HL-60/S4 treated with retinoic acid at 250 ng/mL for 4 days and 3 days (cell line): ENCODE data around the gene SP140L.
"Not testable (repeated sequence)": the region's sequence is repeated elsewhere in the genome, so short reads cannot be mapped to it uniquely, and the experiment has no call there.

Experiments used
- in situ Hi-C: fragments of 300-500 bp; cut with MboI; formaldehyde crosslinking; loops from 2 replicates; pipeline ENCODE4 v1.7.0; 2022; ENCODE audit warnings: low sequenced_read_pairs

The SP140L gene

DNA sequence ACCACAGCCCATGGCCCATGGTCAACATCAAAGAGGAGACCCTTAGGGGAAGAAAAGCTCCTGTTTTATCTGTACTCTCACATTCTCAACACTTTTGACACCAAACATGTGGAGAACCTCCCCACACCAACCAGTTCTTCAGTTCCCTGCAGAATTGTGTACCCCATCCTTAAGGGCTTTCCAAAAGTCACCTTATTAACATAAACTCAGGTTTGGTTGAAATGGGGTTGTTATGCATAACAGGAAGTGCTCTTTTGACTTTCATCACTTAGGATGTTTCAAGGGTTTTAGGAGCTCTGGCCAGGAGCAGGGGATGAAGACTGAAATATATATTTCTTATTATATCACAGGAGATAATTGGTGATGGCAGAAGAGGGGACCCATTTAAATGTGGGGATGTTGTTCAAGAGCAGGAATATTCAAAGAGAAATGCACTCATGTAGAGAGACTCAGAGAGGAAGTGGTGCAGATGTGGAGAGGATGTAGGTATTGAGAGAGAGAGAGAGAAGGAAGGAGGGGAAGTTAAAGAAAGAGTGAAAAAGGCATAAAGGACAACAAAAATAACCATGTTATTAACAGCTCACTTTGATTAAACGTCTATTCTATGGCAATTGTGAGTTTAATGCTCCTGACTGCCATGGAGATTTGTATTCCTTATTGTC lies 35.2 kb downstream of the SP140L start:
- in situ Hi-C loops, result no loop called here

DNA sequence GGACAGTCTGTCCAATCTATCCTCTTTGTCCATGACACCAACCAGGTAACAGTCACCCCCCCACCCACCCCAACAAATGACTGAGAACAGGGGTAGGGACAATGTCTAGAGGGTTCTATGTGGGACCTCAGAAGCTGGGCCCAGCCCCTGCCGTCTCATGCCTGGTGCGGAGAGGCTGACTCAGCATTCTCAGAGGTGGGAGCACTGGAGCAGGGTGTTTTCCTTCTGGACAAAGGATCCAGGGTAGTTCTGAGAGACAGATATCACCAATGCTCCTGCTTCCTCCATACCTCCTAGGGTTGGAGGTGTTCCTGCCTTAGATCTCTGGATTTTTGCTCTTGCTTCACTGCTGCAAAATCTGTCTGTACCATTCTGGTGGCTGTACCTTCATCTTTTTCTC lies 55.1 kb downstream of the SP140L start:
- in situ Hi-C loops, result no loop called here

DNA sequence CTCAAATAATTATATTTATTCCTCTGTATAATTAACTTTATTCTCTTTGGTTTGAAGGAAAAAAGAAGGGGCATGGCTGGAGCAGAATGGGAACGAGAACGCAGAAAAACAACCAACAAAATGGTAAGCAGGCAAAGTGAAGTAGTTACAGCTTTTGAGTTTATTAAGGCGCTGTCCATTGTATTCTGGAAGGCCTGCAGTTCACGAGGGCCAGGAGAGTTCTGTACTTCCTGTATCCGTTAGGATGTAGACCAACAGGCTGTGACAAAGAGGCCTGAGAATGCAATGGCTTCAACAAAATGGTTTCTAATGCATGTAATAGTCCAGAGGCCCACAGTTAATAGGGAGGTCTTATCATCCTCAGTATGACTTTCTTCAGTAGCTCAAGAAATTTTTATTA lies 56.5 kb downstream of the SP140L start:
- in situ Hi-C loops, result no loop called here

DNA sequence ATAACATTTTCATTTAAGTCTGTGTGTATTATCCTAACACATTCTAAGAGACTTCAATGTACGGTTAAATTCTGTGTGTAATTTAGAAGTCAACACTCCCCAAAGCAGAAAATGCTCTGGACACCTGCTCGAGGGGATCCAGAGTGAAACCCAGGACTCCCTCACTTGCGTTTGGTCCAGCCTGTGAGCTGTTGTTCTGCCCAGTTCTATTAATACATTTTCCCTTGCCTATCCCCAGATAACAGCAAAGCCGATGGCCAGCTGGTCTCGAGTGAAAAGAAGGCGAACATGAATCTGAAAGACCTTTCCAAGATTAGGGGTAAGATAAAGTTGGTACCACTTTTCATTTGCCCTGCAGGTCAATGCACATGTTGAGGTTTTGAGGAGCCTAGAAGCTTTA lies 58.0 kb downstream of the SP140L start:
- in situ Hi-C loops, result no loop called here

DNA sequence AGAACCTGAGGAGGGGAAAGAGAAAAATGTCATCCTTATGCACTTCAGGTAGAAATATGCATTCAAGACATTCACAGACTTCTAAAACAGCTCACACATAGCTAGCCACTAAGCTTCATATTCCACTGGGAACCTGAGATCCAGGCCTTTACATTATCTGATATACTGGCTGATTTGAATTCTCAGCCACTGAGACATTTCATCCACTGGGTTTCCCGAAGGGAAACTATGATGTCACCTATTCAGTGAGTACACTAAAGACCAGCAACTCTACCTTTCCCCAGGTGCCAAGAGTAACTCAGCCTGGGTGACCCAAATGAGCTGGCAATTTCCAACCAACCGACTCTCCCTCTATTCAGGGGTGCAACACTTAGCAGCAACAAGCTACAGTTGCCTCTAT lies 67.3 kb downstream of the SP140L start:
- in situ Hi-C loops, result no loop called here

DNA sequence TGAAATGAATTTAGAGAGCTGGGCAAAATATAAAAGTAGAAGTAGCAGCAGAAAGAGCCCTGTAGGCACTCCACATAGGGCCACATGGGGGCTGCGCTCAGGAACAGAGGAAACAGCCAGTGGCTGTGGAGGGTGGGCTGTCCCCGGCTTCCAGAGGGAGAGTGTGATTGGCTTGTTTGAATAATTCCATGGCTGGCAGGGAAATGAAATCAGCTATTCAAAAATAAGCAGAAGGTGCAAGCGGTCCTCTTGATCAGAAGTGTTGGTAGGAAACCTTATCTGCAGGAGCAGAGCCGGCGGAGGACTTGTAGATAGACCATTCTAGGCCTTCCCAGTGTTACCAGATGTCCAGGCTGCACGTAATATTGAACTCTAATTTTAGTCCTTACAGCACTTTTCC lies 71.7 kb downstream of the SP140L start:
- in situ Hi-C loops, result not testable (repeated sequence)

DNA sequence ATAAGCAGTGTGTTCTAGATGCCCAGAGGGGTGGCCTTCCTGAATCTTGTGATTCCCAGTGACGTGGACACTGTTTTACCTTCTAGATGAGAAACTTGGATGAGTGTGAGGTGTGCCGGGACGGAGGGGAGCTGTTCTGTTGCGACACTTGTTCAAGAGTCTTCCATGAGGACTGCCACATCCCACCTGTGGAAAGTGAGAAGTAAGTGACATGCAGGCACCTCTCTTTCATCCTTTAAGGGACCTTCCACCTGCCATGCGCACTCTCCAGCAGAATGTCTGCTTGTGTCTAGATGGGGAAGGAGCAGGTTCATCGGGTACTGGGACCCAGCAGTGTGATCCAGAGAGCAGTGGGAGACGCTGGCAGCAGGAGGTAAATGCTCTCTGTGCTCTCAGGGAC lies 73.0 kb downstream of the SP140L start:
- in situ Hi-C loops, result no loop called here

DNA sequence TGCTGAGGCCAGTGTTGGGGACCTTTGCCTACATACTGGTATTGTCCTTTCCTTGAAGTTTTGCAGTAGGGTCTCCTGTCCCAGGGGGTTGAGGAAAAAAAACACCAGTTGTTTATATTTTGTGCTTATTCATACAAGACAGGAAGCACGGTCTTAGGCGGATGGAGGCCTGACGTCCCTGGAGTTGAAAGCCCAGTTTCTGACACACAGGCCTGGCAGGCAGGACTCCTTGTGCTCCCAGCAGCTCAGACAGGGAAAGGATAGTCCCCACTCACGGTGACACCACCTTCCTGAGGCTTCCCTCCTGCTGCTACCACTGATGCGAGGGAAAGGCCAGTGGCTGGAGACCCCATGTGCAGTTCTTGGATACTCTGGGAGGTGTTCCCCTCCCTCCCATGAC lies 73.5 kb downstream of the SP140L start:
- in situ Hi-C loops, result no loop called here

DNA sequence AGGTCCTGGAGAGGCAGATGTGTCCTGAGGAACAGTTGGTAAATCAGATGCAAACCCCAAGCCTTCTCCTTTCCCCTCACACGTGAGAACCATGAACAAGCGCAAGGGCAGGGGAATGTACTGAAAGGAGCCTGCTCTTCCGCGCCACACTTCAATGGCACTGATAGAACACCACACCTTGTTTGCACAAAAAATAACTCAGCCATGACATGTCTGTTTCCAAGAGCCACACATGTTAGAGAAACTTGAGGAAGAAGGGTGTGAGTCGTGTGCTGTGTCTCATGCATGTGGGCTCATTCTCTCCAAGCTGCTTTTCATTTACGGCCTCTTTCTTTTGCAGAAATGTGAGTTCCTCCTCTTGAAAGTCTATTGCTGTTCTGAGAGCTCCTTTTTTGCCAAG lies 74.0 kb downstream of the SP140L start:
- in situ Hi-C loops, result not testable (repeated sequence)

DNA sequence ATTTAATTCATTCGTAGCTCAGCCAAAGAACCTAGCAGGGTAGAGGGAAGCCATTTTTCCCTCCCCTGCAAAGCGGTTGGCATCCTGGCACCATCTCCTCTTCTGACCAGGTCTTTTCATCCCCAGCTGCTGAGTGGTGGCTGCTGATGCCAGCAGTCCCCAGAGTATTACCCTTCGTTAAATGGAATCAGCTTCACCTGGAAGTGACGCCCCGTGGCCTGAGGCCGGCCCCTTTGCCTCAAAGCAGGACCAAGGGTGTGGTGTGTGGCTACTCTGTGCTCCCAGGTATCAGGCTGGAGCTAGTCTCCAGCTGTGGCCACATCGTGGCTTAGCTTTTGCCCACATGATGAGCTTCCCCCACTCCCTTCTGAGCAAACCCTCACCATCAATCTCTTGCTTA lies 76.8 kb downstream of the SP140L start:
- in situ Hi-C loops, result no loop called here

DNA sequence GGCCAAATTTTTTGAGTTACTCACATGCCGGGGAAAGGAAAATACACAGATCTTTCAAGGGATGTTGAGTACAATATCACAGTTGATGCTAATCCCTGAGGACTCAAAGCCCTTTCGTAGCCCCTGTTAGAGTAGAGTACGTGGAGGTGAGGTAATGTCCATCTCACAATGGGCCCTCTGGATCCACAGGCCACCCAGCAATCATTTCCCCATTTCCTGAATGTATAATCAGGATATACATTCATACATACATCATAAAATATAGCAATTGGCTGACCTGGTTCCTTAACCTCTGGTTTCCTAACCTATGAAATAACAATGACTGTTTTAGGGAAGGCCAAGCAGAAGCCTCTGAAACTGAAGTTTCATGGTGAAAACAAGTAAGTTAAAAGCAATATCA lies 78.8 kb downstream of the SP140L start:
- in situ Hi-C loops, result no loop called here

DNA sequence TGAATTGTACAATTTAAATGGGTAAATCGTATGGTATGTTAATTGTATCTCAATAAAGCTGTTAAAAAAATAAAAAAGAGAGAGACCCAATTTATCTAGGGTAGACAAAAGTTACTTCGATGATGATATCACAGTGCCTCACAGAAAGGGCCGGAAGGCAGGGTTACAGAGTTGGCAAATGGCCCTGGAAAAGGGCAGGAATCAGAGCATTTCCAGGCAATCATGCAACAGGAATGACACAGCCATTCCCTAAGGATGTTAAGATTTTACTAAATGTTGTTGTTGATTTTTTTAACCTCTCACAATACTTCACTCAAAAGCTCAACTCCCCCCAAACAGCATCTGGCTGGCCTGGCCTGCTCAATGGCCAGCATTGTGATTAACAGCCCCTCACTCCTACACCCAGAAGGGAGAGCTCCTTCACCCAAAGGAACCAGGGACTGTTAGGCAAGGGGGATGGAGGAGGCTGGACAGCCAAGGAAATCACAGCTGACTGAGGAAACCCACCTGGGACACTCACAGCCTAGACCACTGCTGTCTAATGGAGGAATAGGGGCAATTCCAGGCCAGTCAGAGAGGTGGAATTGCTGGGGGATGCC lies 81.3 kb downstream of the SP140L start:
- in situ Hi-C loops, result no loop called here

DNA sequence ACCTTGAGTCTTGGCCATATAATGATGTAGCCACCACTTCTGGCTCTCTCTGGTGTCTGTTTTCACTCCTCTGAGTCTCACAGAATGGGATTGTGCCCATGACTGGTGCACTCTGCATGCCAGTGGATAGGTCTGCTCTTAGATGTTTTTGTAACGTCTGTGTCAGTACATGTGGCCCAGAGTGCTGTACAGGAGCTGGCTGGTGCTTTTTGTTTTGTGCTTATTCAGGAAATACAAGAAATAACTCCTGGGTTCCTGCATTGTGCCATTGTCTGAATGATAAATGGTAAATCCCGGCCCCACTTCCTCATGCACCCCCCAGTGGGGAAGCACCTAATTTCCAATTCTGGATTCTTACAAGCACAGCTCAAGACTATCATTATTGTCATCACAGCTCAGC lies 82.3 kb downstream of the SP140L start:
- in situ Hi-C loops, result not testable (repeated sequence)

DNA sequence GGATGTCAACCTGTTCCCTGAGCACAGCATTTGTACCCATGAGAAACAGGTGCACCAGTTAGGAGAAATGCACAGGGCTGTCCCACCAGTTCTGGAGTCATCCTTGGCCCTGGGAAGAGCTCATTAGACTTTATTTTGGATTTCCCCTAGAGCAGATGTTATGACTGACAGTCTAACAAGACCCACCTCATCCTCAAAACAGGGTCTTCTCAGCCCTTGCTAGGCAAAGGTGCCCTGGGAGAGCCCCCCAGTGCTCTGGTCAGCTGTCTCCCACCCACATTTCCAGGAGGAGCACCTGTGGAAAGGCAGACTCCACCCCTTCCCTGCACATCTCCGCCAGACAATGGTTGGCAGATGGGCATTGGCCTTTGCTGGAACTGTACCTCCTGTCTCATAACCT lies 83.3 kb downstream of the SP140L start:
- in situ Hi-C loops, result no loop called here

DNA sequence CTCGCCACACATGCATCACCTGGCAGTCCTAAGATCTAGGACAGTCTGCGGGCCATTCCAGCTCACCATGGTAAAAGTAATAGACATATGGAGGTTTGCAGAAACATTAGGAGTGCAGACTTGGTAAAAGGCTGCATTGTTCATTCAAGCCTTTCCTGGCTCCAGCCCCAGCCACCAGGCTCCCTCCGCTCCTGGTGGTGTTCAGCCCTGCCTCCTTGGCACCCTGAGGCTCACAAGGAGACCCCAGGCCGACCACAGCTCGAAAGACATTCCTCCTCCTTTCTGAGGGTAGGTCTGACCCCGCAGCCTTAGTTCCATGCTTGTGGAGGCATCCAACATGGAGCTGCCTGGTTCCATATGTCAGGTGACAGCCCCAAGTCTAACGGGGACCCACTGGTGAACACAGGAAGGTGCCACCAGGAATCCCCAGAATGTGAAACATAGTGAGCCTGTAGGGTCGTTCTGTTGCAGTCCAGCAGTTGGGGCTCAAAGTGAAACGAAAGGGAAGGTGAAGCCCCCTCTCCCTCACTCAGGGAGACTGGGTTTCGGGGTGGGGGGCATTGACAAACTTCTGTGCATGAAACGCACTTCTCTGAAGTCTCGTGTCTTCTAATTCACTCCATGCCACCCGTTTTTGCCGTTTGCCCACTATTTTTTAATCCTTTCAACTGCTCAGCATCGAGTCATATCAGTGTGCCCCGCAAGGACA lies 84.0 kb downstream of the SP140L start:
- in situ Hi-C loops, result no loop called here

DNA sequence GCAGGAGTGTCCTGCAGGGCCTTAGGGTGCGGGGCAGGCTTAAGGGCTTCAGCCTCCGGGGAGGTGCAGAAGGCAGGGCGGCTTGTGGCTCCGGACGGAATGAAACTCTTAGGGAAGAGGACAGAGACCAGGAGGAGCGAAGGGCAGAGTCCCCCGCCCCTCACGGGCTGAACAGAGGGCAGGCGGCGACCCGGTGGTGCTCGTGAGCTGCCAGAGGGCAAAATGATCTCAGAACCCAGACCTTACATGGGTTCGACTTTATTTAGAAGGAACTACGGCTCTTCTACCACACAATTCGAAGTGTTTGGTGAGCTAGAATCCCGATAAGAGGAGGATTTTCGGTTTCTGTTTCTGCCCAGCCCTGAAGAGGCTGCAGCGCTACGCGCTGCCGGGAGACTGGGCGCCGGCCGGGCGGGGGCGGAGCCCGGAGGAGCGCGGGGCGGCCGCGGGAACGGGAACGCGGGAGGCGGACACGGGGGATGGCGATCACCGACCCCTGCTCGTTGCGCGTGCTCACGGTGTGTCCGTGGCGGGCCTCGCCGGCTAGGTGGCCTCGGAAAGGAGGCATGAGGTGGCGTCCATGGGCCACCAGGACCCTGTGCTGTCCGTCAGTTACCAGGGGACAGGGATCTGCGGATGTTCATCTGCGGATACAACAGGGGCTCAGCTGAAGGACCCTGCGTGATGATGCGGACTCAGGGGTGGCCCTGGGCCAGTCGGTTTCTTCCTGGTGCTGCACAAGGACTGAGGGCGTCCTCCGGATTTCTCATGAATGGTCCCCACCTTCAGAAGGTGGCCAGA lies 84.8 kb downstream of the SP140L start:
- in situ Hi-C loops, result no loop called here

DNA sequence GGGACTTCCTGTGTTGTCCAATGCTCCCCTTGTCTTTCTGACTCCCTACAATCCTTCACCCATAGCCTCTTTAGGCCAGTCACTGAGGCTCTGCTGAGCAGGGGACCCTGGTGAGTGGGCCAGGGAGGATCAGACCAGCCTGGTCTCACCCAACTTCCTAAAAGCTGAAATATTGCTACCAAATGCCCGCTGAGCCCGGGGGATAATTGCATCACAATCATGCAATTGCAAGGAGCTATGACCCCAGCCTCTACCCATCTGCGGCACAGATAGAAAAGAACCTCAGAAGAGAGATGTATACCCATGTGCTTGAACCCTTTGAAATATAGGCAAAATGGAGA lies 85.3 kb downstream of the SP140L start:
- in situ Hi-C loops, result no loop called here

DNA sequence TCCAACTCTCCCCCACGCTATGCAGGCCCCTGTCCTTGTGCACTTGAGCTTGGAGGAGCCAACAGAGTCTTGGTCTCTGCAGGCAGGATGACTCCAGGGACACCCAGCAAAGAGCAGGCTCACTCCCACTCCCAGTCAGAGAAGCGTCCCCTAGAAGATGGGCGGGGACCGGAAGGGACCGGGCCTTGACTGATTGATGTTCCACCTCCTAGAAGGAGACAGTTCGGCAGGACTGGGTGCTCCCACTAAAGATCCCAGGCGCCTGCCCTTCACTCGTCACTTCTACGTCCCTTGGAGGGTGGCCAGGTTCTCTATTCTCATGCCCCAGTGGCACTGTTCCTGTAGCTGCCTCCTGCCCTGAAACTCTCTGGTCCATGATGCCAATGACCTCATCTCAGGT lies 85.9 kb downstream of the SP140L start:
- in situ Hi-C loops, result no loop called here

DNA sequence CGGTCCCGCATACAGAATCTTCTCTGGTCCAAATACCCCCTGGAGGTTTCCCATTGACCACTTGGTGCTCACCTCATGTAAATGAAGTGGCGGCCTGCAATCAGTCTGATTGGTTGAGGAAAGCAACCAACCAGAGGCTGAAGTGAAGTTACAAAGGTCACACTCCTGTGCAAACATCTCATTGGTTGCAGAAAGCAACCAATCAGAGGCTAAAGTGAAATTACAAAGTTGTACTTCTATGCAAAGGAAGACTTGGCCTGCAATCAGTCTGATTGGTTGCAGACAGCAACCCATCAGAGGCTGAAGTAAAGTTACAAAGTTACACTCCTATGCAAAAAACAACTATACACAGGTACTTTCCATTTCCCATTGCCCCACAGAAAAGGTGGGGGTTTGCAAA lies 86.5 kb downstream of the SP140L start:
- in situ Hi-C loops, result no loop called here

DNA sequence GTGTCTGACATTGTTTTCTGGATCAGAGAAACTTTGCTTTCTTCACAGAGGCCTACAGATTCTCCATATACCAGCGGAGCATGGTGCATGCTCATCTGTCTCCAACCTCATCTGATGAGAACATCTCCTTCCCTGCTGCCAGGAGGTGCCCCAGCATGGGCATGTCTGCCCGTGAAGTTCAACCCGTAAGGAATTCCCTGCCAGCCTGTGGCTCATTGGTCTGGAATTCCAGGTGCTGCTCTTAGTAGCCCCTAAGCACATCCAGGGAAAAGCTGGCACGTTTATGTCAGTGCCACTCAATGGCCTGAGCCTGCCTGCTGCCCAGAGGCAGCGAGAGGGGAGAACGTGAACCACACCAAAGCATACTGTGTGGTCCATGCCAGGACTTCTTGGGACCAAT lies 87.3 kb downstream of the SP140L start:
- in situ Hi-C loops, result no loop called here

DNA sequence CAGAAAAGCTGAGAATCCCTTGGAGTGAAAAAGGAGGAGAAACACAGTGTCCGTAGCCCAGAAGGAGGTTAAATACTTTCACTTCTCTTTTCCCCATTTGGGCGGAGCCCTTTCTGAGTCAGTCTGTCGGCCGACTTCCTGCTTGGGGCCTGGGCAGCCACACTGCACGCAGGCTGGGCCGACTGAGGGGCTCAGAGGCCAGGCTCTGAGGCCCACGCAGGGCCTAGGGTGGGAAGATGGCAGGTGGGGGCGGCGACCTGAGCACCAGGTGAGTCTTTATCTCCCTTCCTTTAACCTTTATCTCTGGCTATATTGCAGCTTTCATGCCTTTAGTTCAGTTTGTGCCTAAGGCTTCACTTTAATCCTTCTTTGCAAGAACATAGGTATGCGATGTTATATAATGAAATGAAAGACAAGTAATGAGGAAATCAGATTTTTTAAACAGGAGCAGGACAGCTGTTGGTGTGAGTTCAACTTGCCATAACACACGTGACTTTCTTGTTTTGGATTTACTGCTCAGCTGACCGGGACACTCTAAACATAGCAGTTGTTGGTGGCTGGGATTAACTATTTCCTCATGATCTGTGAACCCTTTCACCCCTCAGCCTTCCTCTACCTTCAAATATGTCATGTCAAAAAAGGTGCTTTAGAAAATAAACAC lies 89.2 kb downstream of the SP140L start, which contains the start of gene SP100:
SP100 (plus strand) TSS at position 141 of the 661 bp plus-strand sequence; CDS start at position 237, 96 bp downstream.
- in situ Hi-C loops, result no loop called here
